ENCODE measurements around the gene GLP2R.

DNA sequence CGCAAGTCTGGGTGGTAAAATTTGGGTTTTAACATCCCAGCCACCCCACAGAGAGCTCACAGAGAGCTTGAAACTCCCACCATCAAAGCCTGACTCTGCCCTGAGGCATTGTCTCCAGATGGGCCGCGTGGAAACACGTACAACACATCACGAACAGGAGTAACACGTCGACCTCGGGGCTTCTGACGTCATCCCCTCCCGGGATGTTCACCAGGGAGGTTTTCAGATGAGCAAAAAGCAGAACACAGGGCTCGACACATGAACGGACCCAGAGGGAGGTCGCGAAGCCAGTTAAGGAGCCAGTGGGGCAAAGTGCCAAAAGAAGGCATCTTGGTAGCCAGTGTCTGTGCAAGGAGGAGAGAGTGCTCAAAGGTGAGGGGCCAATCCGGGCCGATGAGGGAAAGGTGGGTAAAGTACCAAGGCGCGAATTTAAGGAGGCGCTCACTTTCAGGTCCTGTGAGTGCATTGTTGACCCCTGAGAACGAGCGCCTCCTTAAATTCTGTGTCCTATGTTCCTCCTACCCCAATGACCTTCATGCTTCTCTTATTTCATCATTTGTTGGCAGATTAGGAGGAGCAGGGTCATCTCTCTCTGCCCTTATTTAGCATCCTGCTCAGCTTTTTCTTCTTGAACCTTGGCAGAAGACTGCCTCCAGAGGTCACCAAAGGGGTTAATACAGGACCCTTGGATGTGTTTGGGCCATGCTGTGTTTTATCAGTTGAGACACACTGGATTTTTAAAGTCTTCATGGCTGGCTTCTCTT, 73.7 kb downstream of the GLP2R start:
- TF ChIP-seq ZBTB43 (CRISPR knock-in tag; IDR thresholded peaks at IDR 0.05) (no peak), PREB (CRISPR knock-in tag; IDR thresholded peaks at IDR 0.05; ENCODE audit: borderline replicate concordance) (no peak)
